ENCODE measurements around the gene CDC14A.

GRCh38 chr1:100433563-100433962 is 81.3 kb downstream of the CDC14A start:
- TF ChIP-seq POLR2A (IDR thresholded peaks at IDR 0.05) (no peak), CTCF (IDR thresholded peaks at IDR 0.05) (no peak)

All from body of pancreas (tissue), 4 donors.